ENCODE data around the gene SCGB1A1. TPM values are rescaled to one million over a fixed set of nuclear protein-coding genes. Genes with fewer than 3 reads are reported as not detected.
A peak's percentile ranks its signal among the peaks of the same experiment; 100 is the strongest.
"Not testable (repeated sequence)": the region's sequence is repeated elsewhere in the genome, so short reads cannot be mapped to it uniquely, and the experiment has no call there.

SCGB1A1 gene
- total and polyA plus RNA-seq, 4 donors = not detected

GRCh38 chr11:62378459-62379063 lies 40.3 kb upstream of the SCGB1A1 start:
- WGBS = 2% methylated on average over 9 of the region's 9 CpGs
- H3K9me3 ChIP-seq (ENCODE audit: control insufficient read depth in 4 of 4, low read length in 3 of 4); H3K27me3 ChIP-seq (ENCODE audit: control insufficient read depth in 4 of 4, insufficient read depth in 4 of 4, low read length in 3 of 4); H3K4me1 ChIP-seq (ENCODE audit: control insufficient read depth in 4 of 4, insufficient read depth in 4 of 4, low read length in 3 of 4); H3K4me3 ChIP-seq (ENCODE audit: low read depth in 1 of 3, low read length in 3 of 3); H3K36me3 ChIP-seq (ENCODE audit: control insufficient read depth in 4 of 4, insufficient read depth in 3 of 4, low read depth in 1 of 4, low read length in 3 of 4); DNase-seq (ENCODE audit: low spot score); H3K27ac ChIP-seq (ENCODE audit: low read depth in 1 of 2, low read length in 2 of 2); H3K9ac ChIP-seq (ENCODE audit: low read depth in 1 of 2, low read length in 2 of 2): not testable (repeated sequence)
- TF ChIP-seq CTCF (IDR thresholded peaks at IDR 0.05; ENCODE audit: low read depth, low read length, missing input control) (peak; percentile 47), HNF4A (conservative IDR thresholded peaks at IDR 0.05) (peak in 1 of 2 donors; percentile 15), RXRA (IDR thresholded peaks at IDR 0.05) (peak; percentile 20 to 63), RAD21 (IDR thresholded peaks at IDR 0.05) (peak; percentile 78 to 81)

GRCh38 chr11:62379586-62379985 lies 39.2 kb upstream of the SCGB1A1 start:
- not testable (repeated sequence) for H3K27ac ChIP-seq (ENCODE audit: low read depth in 1 of 2, low read length in 2 of 2); H3K4me3 ChIP-seq (ENCODE audit: low read depth in 1 of 3, low read length in 3 of 3); H3K36me3 ChIP-seq (ENCODE audit: control insufficient read depth in 4 of 4, insufficient read depth in 3 of 4, low read depth in 1 of 4, low read length in 3 of 4); H3K9me3 ChIP-seq (ENCODE audit: control insufficient read depth in 4 of 4, low read length in 3 of 4); H3K27me3 ChIP-seq (ENCODE audit: control insufficient read depth in 4 of 4, insufficient read depth in 4 of 4, low read length in 3 of 4); DNase-seq (ENCODE audit: low spot score); H3K4me1 ChIP-seq (ENCODE audit: control insufficient read depth in 4 of 4, insufficient read depth in 4 of 4, low read length in 3 of 4); H3K9ac ChIP-seq (ENCODE audit: low read depth in 1 of 2, low read length in 2 of 2)
- WGBS = 65% methylated on average over 2 of the region's 2 CpGs

- H3K4me1 ChIP-seq (ENCODE audit: control insufficient read depth in 4 of 4, insufficient read depth in 4 of 4, low read length in 3 of 4); H3K4me3 ChIP-seq (ENCODE audit: low read depth in 1 of 3, low read length in 3 of 3); H3K27ac ChIP-seq (ENCODE audit: low read depth in 1 of 2, low read length in 2 of 2); H3K36me3 ChIP-seq (ENCODE audit: control insufficient read depth in 4 of 4, insufficient read depth in 3 of 4, low read depth in 1 of 4, low read length in 3 of 4); H3K9me3 ChIP-seq (ENCODE audit: control insufficient read depth in 4 of 4, low read length in 3 of 4); H3K9ac ChIP-seq (ENCODE audit: low read depth in 1 of 2, low read length in 2 of 2); H3K27me3 ChIP-seq (ENCODE audit: control insufficient read depth in 4 of 4, insufficient read depth in 4 of 4, low read length in 3 of 4): not testable (repeated sequence)
- TF ChIP-seq CTCF (IDR thresholded peaks at IDR 0.05; ENCODE audit: low read depth, low read length, missing input control) (peak; percentile 78), RAD21 (IDR thresholded peaks at IDR 0.05) (peak; percentile 87 to 92)
- WGBS = 5% methylated on average over 12 of the region's 12 CpGs
- peak; percentile 55 for DNase-seq (ENCODE audit: low spot score)
Measured at GRCh38 chr11:62380821-62381245, 38.0 kb upstream of the SCGB1A1 start.

- Histone ChIP-seq H3K36me3 (ENCODE audit: control insufficient read depth in 4 of 4, insufficient read depth in 3 of 4, low read depth in 1 of 4, low read length in 3 of 4) (no peaks in the 10 kb centered on the region), H3K9me3 (ENCODE audit: control insufficient read depth in 4 of 4, low read length in 3 of 4) (no peaks in the 10 kb centered on the region), H3K27me3 (ENCODE audit: control insufficient read depth in 4 of 4, insufficient read depth in 4 of 4, low read length in 3 of 4) (no peaks in the 10 kb centered on the region), H3K27ac (ENCODE audit: low read depth in 1 of 2, low read length in 2 of 2) (no peak overlapping the region), H3K9ac (ENCODE audit: low read depth in 1 of 2, low read length in 2 of 2) (no peak overlapping the region), H3K4me1 (ENCODE audit: control insufficient read depth in 4 of 4, insufficient read depth in 4 of 4, low read length in 3 of 4) (peaks cover 0 to 4% (median 2%) of the 10 kb centered on the region in 4 donors), H3K4me3 (ENCODE audit: low read depth in 1 of 3, low read length in 3 of 3) (no peak overlapping the region)
- TF ChIP-seq JUND (IDR thresholded peaks at IDR 0.05) = no peak
- TF ChIP-seq SP1 (IDR thresholded peaks at IDR 0.05) = no peak
- TF ChIP-seq RXRA (IDR thresholded peaks at IDR 0.05) = no peak
- DNase-seq (ENCODE audit: low spot score) = no peak
- 76% methylated on average over 6 of the region's 6 CpGs for WGBS
Measured at GRCh38 chr11:62383822-62384221, 35.0 kb upstream of the SCGB1A1 start.

- not testable (repeated sequence) for H3K9me3 ChIP-seq (ENCODE audit: control insufficient read depth in 4 of 4, low read length in 3 of 4); H3K4me3 ChIP-seq (ENCODE audit: low read depth in 1 of 3, low read length in 3 of 3); H3K36me3 ChIP-seq (ENCODE audit: control insufficient read depth in 4 of 4, insufficient read depth in 3 of 4, low read depth in 1 of 4, low read length in 3 of 4); H3K27me3 ChIP-seq (ENCODE audit: control insufficient read depth in 4 of 4, insufficient read depth in 4 of 4, low read length in 3 of 4); DNase-seq (ENCODE audit: low spot score); H3K27ac ChIP-seq (ENCODE audit: low read depth in 1 of 2, low read length in 2 of 2); H3K9ac ChIP-seq (ENCODE audit: low read depth in 1 of 2, low read length in 2 of 2); H3K4me1 ChIP-seq (ENCODE audit: control insufficient read depth in 4 of 4, insufficient read depth in 4 of 4, low read length in 3 of 4)
- 81% methylated on average over 3 of the region's 3 CpGs for WGBS
Measured at GRCh38 chr11:62386083-62386482, 32.8 kb upstream of the SCGB1A1 start.

Measured in liver (tissue), 9 donors.